ENCODE data around the gene CHCHD10. TPM values are rescaled to one million over a fixed set of nuclear protein-coding genes. Genes with fewer than 3 reads are reported as not detected.
A peak's percentile ranks its signal among the peaks of the same experiment; 100 is the strongest.

The CHCHD10 gene
- total and polyA plus RNA-seq, 12 donors = 4.6 to 528 (median 142) TPM

DNA sequence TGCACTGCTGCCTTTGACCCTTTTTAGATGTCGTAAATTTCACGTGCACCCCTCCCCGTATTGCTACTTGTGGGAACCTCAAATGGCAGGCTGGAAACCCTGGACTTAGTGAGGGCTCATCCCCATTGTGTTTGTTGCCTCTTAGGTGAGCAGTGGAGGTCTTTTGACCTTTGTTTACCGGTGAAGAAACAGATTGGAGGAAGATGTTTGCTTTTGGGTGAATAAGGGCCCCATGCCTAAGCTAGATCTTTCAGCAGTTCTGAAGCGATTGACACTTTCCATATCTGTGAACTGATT lies 19.8 kb upstream of the CHCHD10 start:
- H3K4me1 ChIP-seq (replicated peaks in 1 of 2) = peaks cover 46 to 56% of the 10 kb centered on the region in 2 donors
- peak overlapping the region; percentile 39 to 91 (median 64) for H3K4me3 ChIP-seq
- peaks cover 0 to 6% of the 10 kb centered on the region in 2 donors for H3K36me3 ChIP-seq (replicated peaks in 1 of 2)
- WGBS, 4 donors = 1 to 15% (median 2%) methylated on average over 4 to 5 of the region's 5 CpGs
- H3K9me3 ChIP-seq (replicated peaks in 1 of 3) = no peaks in the 10 kb centered on the region
- DNase-seq = no peak
- intact Hi-C loops (cut with DNase I) = no loop called here
- peak overlapping the region in 3 of 5 donors; percentile 97 to 100 (median 97) for H3K27ac ChIP-seq
- no peak for TF ChIP-seq POLR2A (IDR thresholded peaks at IDR 0.05)
- TF ChIP-seq, protein P1, sequence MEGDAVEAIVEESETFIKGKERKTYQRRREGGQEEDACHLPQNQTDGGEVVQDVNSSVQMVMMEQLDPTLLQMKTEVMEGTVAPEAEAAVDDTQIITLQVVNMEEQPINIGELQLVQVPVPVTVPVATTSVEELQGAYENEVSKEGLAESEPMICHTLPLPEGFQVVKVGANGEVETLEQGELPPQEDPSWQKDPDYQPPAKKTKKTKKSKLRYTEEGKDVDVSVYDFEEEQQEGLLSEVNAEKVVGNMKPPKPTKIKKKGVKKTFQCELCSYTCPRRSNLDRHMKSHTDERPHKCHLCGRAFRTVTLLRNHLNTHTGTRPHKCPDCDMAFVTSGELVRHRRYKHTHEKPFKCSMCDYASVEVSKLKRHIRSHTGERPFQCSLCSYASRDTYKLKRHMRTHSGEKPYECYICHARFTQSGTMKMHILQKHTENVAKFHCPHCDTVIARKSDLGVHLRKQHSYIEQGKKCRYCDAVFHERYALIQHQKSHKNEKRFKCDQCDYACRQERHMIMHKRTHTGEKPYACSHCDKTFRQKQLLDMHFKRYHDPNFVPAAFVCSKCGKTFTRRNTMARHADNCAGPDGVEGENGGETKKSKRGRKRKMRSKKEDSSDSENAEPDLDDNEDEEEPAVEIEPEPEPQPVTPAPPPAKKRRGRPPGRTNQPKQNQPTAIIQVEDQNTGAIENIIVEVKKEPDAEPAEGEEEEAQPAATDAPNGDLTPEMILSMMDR (IDR thresholded peaks at IDR 0.05) = no peak
- H3K27me3 ChIP-seq = no peaks in the 10 kb centered on the region

DNA sequence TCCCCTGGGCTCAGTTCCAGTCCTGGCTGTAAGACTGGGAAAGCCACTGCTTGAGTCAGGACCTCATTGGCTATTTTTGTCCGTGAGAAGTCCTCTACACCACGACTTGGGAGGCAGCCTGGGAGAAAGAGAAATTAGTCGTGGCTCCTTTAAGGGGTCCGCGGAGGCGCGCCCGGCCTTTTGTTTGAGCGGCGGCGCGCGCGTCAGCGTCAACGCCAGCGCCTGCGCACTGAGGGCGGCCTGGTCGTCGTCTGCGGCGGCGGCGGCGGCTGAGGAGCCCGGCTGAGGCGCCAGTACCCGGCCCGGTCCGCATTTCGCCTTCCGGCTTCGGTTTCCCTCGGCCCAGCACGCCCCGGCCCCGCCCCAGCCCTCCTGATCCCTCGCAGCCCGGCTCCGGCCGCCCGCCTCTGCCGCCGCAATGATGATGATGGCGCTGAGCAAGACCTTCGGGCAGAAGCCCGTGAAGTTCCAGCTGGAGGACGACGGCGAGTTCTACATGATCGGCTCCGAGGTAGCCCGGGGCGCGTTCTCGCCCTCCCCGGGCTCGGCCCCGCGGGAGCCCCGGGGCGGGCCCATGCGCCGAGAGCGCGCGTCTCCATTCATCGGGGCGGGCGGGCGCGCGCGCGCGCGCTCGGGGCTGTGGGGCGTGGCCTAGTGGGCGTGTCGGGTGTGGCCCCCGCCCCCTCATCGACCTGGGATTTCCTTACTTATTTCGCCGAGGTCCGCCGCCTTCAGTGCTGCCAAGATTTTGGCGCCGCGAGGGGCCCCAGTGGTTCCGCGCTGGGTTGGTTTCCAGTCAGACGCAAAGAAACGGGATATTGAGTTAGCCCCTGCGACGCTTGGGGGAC lies 19.2 kb upstream of the CHCHD10 start, which contains the start of gene SMARCB1:
Gene SMARCB1 (plus strand): TSS at position 215 of the 848 bp plus-strand sequence. CDS start 204 bp downstream, at position 419.
- Histone ChIP-seq H3K36me3 (replicated peaks in 1 of 2) (peaks cover 0 to under 1% of the 10 kb centered on the region in 2 donors), H3K27ac (peak within 1 kb of the TSS; percentile 97 to 100 (median 98)), H3K27me3 (no peaks in the 10 kb centered on the region), H3K4me3 (peak within 1 kb of the TSS; percentile 39 to 91 (median 64)), H3K4me1 (replicated peaks in 1 of 2) (peaks cover 44 to 53% of the 10 kb centered on the region in 2 donors), H3K9me3 (replicated peaks in 1 of 3) (no peaks in the 10 kb centered on the region)
- DNase-seq = peak; percentile 86 to 95 (median 90)
- intact Hi-C loops (cut with DNase I) = no loop called here
- WGBS, 4 donors = 0 to 1% (median 0%) methylated on average over 8 to 97 of the region's 97 CpGs
- TF ChIP-seq, protein P1 (IDR thresholded peaks at IDR 0.05) = no peak
- TF ChIP-seq POLR2A (IDR thresholded peaks at IDR 0.05) = peak; percentile 75 to 77

DNA sequence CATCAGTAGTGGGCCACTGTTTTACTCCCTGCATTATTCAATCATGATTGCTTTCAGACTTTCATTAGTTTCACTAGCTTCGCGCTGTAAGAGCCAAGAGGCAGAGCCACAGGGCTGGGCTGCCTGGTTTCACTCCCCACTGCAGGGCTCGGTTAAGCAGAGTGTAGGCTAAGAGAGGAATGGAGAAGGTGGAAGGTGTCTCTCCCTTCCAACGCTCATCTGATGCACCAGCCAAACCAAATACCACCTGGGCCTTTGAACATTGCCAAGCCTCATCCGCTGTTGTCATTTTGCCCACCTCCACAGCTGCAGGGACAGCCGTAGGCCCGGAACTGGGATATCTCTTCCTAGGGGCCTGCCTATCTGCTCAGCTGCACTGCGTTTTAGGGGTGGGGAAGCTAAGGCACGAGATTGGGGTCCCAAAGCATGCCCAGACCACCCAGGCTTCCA lies 18.5 kb upstream of the CHCHD10 start:
- WGBS, 4 donors = 52 to 59% (median 55%) methylated on average over 9 of the region's 9 CpGs
- peaks cover 37 to 46% of the 10 kb centered on the region in 2 donors for H3K4me1 ChIP-seq (replicated peaks in 1 of 2)
- no peak for DNase-seq
- TF ChIP-seq POLR2A (IDR thresholded peaks at IDR 0.05) = no peak
- TF ChIP-seq, protein P1 (IDR thresholded peaks at IDR 0.05) = peak in 1 of 6 experiments; percentile 7
- H3K9me3 ChIP-seq (replicated peaks in 1 of 3) = no peaks in the 10 kb centered on the region
- intact Hi-C loops (cut with DNase I) = no loop called here
- H3K27me3 ChIP-seq = no peaks in the 10 kb centered on the region
- peak overlapping the region; percentile 97 to 100 (median 98) for H3K27ac ChIP-seq
- peak overlapping the region in 1 of 4 donors; percentile 76 for H3K4me3 ChIP-seq
- H3K36me3 ChIP-seq (replicated peaks in 1 of 2) = no peaks in the 10 kb centered on the region

DNA sequence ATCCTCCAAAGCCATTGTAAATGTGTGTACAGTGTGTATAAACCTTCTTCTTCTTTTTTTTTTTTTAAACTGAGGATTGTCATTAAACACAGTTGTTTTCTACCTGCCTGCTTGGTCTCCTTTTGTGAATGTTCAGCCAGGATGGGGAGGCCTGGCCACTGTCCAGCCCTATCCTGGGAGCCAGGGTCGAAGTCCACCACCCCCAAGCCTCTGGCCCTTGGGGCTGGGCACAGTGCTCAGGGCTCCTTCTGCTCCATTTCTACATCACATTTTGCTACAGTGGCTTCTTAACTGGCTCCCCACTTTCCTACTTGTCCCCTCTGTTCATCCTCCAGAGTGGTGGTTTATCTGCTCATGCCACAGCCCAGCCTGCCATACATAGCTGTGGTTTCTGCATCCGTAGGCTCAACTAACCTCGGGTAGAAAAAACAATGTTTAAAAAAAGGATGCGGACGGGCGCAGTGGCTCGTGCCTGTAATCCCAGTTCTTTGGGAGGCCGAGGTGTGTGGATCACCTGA lies 16.5 kb upstream of the CHCHD10 start:
- no peaks in the 10 kb centered on the region for H3K27me3 ChIP-seq
- WGBS, 4 donors = 70 to 92% (median 78%) methylated on average over 8 of the region's 8 CpGs
- peaks cover 21 to 26% of the 10 kb centered on the region in 2 donors for H3K4me1 ChIP-seq (replicated peaks in 1 of 2)
- no peak for DNase-seq
- no peak overlapping the region for H3K27ac ChIP-seq
- H3K9me3 ChIP-seq (replicated peaks in 1 of 3) = no peaks in the 10 kb centered on the region
- H3K4me3 ChIP-seq = no peak overlapping the region
- TF ChIP-seq, protein P1 (IDR thresholded peaks at IDR 0.05) = no peak
- TF ChIP-seq POLR2A (IDR thresholded peaks at IDR 0.05) = no peak
- intact Hi-C loops (cut with DNase I) = no loop called here
- no peaks in the 10 kb centered on the region for H3K36me3 ChIP-seq (replicated peaks in 1 of 2)

Measured in adrenal gland (tissue), 12 donors.